HepG2 (cell line): ENCODE data around the gene GUCY2C. TPM values are rescaled to one million over a fixed set of nuclear protein-coding genes. Genes with fewer than 3 reads are reported as not detected.

ENCODE experiments used
- ATAC-seq: fragments of 200-7000 bp; cut with Tn5 transposase; 3 replicates; pipeline ENCODE4 v1.9.1; 2020; ENCODE audit warnings: mild to moderate bottlenecking, moderate library complexity
- BruUV-seq: library from RNA; stranded (reverse); fragments of 400-500 nt; replicated peaks from 2 replicates; lab custom pipeline; 2021; lab: Mats Ljungman, UMichigan
- CTCF ChIA-PET: fragments of 300-600 bp; formaldehyde crosslinking; extraction: SDS; loops from one replicate; lab custom pipeline; 2021; ENCODE audit warnings: low total read pairs, inconsistent platforms, low intra/inter-chr PET ratio; lab: Yijun Ruan, JAX
- POLR2A ChIA-PET: fragments of 350-600 bp; sonication (Branson Sonifier 250); formaldehyde crosslinking; loops from one replicate; lab custom pipeline; 2020; ENCODE audit warnings: antibody characterized with exemption, inconsistent platforms; lab: Yijun Ruan, JAX
- DNase-seq: peaks from one replicate; pipeline ENCODE4 v3.0.0-alpha.2; 2015; ENCODE audit warnings: low spot score
- FAIRE-seq: peaks from 3 replicates; lab custom pipeline; 2011; peaks lifted over from hg19 to GRCh38; lab: Jason Lieb, UNC
- H2AFZ ChIP-seq: one replicate; pipeline ENCODE4 v1.6.1; 2011; ENCODE audit warnings: low read length, inconsistent platforms
- H3K27ac ChIP-seq: fragments of 300-600 bp; 3 replicates; pipeline ENCODE4 v1.8.0; 2011; ENCODE audit warnings: mixed run types, mild to moderate bottlenecking, mixed read lengths, low read length, inconsistent platforms; ENCODE audit not compliant: insufficient read depth; ENCODE audit errors: extremely low read length
- H3K27me3 ChIP-seq, 2 experiments: fragments of 200-600 bp in 1 of 2; 2 replicates in 1 of 2; 3 replicates in 1 of 2; pipeline versions ENCODE4 v1.6.0 to v1.8.0; 2011; ENCODE audit warnings: low read length in 2 of 2, mild to moderate bottlenecking in 2 of 2, moderate library complexity in 2 of 2, inconsistent platforms in 1 of 2; ENCODE audit not compliant: insufficient read depth in 2 of 2, control insufficient read depth in 1 of 2
- H3K36me3 ChIP-seq, 2 experiments: fragments of 200-600 bp in 1 of 2; replicated peaks in 1 of 2; 2 replicates in 1 of 2; 3 replicates in 1 of 2; pipeline versions ENCODE4 v1.5.1 to v1.8.0; 2011; ENCODE audit warnings: low read length in 2 of 2, inconsistent platforms in 1 of 2; ENCODE audit not compliant: insufficient read depth in 2 of 2, control insufficient read depth in 1 of 2
- H3K4me1 ChIP-seq: 2 replicates; pipeline ENCODE4 v1.5.1; 2012; ENCODE audit warnings: low read length, inconsistent platforms; ENCODE audit not compliant: insufficient read depth
- H3K4me2 ChIP-seq: 2 replicates; pipeline ENCODE4 v1.6.0; 2011; ENCODE audit warnings: low read depth, low read length, inconsistent platforms
- H3K4me3 ChIP-seq, 3 experiments: fragments of 200-600 bp in 1 of 3; sonication (generic), shearing (Covaris generic) in 1 of 3; replicated peaks in 1 of 3; 2 replicates each; pipeline ENCODE4 v1.5.1; 2011 to 2016; ENCODE audit warnings: low read length in 3 of 3, inconsistent platforms in 2 of 3, low read depth in 2 of 3, mild to moderate bottlenecking in 2 of 3, control low read depth in 1 of 3, mixed read lengths in 1 of 3; ENCODE audit not compliant: insufficient read depth in 1 of 3
- H3K79me2 ChIP-seq: one replicate; pipeline ENCODE4 v1.6.1; 2011; ENCODE audit warnings: low read length, inconsistent platforms; ENCODE audit not compliant: insufficient read depth
- H3K9ac ChIP-seq: 2 replicates; pipeline ENCODE4 v1.6.0; 2011; ENCODE audit warnings: mild to moderate bottlenecking, low read depth, low read length, inconsistent platforms; ENCODE audit not compliant: insufficient read depth
- H3K9me3 ChIP-seq: 2 replicates; pipeline ENCODE4 v1.5.1; 2012; ENCODE audit warnings: mild to moderate bottlenecking, low read length
- H4K20me1 ChIP-seq: 2 replicates; pipeline ENCODE4 v1.6.0; 2011; ENCODE audit warnings: inconsistent platforms, mild to moderate bottlenecking, low read length, moderate library complexity; ENCODE audit not compliant: insufficient read depth
- BHLHE40 ChIP-seq: IDR thresholded peaks from 2 replicates; pipeline ENCODE4 v1.6.1; 2011; ENCODE audit warnings: low read length, improper control_type of control experiment
- EZH2 ChIP-seq: conservative IDR thresholded peaks from 2 replicates; pipeline ENCODE4 v1.6.1; 2012; ENCODE audit warnings: mild to moderate bottlenecking, low read depth, low read length, moderate library complexity
- FUBP1 ChIP-seq: sonication (generic); formaldehyde crosslinking; IDR thresholded peaks from 2 replicates; pipeline ENCODE4 v1.5.1; 2020; ENCODE audit warnings: missing genetic modification reagents, mild to moderate bottlenecking, borderline replicate concordance
- MLLT10 ChIP-seq: sonication (generic); formaldehyde crosslinking; IDR thresholded peaks from 2 replicates; pipeline ENCODE4 v1.4.0; 2020; ENCODE audit warnings: missing genetic modification reagents
- NFAT5 ChIP-seq: sonication (generic); formaldehyde crosslinking; IDR thresholded peaks from 2 replicates; pipeline ENCODE4 v1.4.0; 2020; ENCODE audit warnings: missing genetic modification reagents
- NR2F2 ChIP-seq: IDR thresholded peaks from 2 replicates; pipeline ENCODE4 v1.6.1; 2012; ENCODE audit warnings: low read depth, inconsistent platforms, borderline replicate concordance
- TBP ChIP-seq: sonication (generic); formaldehyde crosslinking; IDR thresholded peaks from 2 replicates; pipeline ENCODE4 v1.5.0; 2020; ENCODE audit warnings: missing genetic modification reagents
- ZNF275 ChIP-seq: sonication (generic); formaldehyde crosslinking; IDR thresholded peaks from 2 replicates; pipeline ENCODE4 v1.8.0; 2022; ENCODE audit warnings: missing genetic modification reagents, mild to moderate bottlenecking, inconsistent platforms, borderline replicate concordance
- ZNF513 ChIP-seq: sonication (generic); formaldehyde crosslinking; conservative IDR thresholded peaks from 2 replicates; pipeline ENCODE4 v1.5.0; 2020; ENCODE audit warnings: missing genetic modification reagents
- ZNF577 ChIP-seq: sonication (generic); formaldehyde crosslinking; IDR thresholded peaks from 2 replicates; pipeline ENCODE4 v1.4.0; 2020; ENCODE audit warnings: mild to moderate bottlenecking, low read depth, missing genetic modification reagents, borderline replicate concordance
- ZNF660 ChIP-seq: sonication (generic); formaldehyde crosslinking; IDR thresholded peaks from 2 replicates; pipeline ENCODE4 v1.5.1; 2020; ENCODE audit warnings: mild to moderate bottlenecking, low read depth, missing genetic modification reagents, borderline replicate concordance
- WGBS: methylation state at CpG from one replicate; pipeline ENCODE4 v1.1.6; 2017; ENCODE audit warnings: low lambda C conversion rate; 5-methylcytosine and 5-hydroxymethylcytosine counted together
- in situ Hi-C: cut with HindIII; loops from 2 replicates; pipeline ENCODE4 v1.10.0; 2017; ENCODE audit warnings: low pct_unique_long_range_greater_than_20kb; ENCODE audit not compliant: extremely low pct_ligation_motif_present
- intact Hi-C: fragments of 100-400 bp; cut with micrococcal nuclease; formaldehyde crosslinking; loops from one replicate; pipeline ENCODE4 v1.10.0; 2022; ENCODE audit not compliant: unreplicated experiment
- polyA plus RNA-seq, 8 experiments: library from polyadenylated mRNA; depleted of rRNA in 3 of 8; stranded (reverse) in 7 of 8; unstranded in 1 of 8; fragments of >200 nt; fragmentation: Illumina TruSeq in 4 of 8; extraction: Trizol in 4 of 8; gene quantifications; 2 replicates each; pipeline versions ENCODE4 v1.2.1 to v1.2.3, GENCODE V29; 2011 to 2016; ENCODE audit warnings: low read depth in 4 of 8, missing spikeins in 1 of 8, mixed read lengths in 1 of 8; ENCODE audit not compliant: insufficient read depth in 1 of 8
- total RNA-seq, 5 experiments: library from RNA; depleted of rRNA; stranded (reverse); fragments of >200 nt; fragmentation: Illumina TruSeq; extraction: Trizol; gene quantifications; 2 replicates each; pipeline ENCODE4 v1.2.3, GENCODE V29; 2016; ENCODE audit warnings: low read depth in 1 of 5

The GUCY2C gene
- total and polyA plus RNA-seq, 2 of the 13 experiments (the other 11 are each of a cell fraction or from before 2014, with no cell fraction given) = not detected

- TF ChIP-seq ZNF513 = no peak
- TF ChIP-seq ZNF660 (CRISPR knock-in tag) = no peak
- TF ChIP-seq, all 625 proteins: peak for 0
Measured at GRCh38 chr12:14612250-14612649, 84.1 kb downstream of the GUCY2C start (continued).

- no peaks in the 10 kb centered on the region for H3K4me1 ChIP-seq
- H3K4me2 ChIP-seq = no peak overlapping the region
- H3K9me3 ChIP-seq = peaks cover 24% of the 10 kb centered on the region
- no peak overlapping the region for H3K9ac ChIP-seq
- no peak overlapping the region for H3K4me3 ChIP-seq
- ChIA-PET CTCF (no interaction called here), POLR2A (no interaction called here)
- BruUV-seq = no TSS peak
- no peak overlapping the region for H3K27ac ChIP-seq
- no peaks in the 10 kb centered on the region for H3K79me2 ChIP-seq
- DNase-seq = no peak
- 18% methylated on average over 3 of the region's 3 CpGs for WGBS
- intact Hi-C loops (no loop called here), in situ Hi-C loops (no loop called here)
- no peak for FAIRE-seq
- ATAC-seq = no peak
- no peak overlapping the region for H2AFZ ChIP-seq
- H3K36me3 ChIP-seq = no peaks in the 10 kb centered on the region
- H4K20me1 ChIP-seq = no peaks in the 10 kb centered on the region
- H3K27me3 ChIP-seq = no peaks in the 10 kb centered on the region; a peak in 1 of 5 replicates
- TF ChIP-seq TBP (CRISPR knock-in tag) (no peak), ZNF275 (no peak), ZNF660 (CRISPR knock-in tag) (no peak), NFAT5 (CRISPR knock-in tag) (no peak), BHLHE40 (no peak), FUBP1 (no peak), EZH2 (no peak), MLLT10 (CRISPR knock-in tag) (no peak), NR2F2 (no peak), ZNF577 (CRISPR knock-in tag) (no peak)
Measured at GRCh38 chr12:14611640-14612203, 84.7 kb downstream of the GUCY2C start.
